ENCODE results near the gene CLBA1.
"Not testable (repeated sequence)": the region's sequence is repeated elsewhere in the genome, so short reads cannot be mapped to it uniquely, and the experiment has no call there.

Gene CLBA1

GRCh38 chr14:104947881-104948735 is 37.5 kb upstream of the CLBA1 start:
- not testable (repeated sequence) for DNase-seq

- DNase-seq: no peak
Measured at GRCh38 chr14:104948736-104949031, 36.9 kb upstream of the CLBA1 start.

GRCh38 chr14:104949406-104949955 is 36.1 kb upstream of the CLBA1 start:
- DNase-seq: not testable (repeated sequence)

GRCh38 chr14:104950021-104950420 is 35.6 kb upstream of the CLBA1 start:
- no peak for DNase-seq

- DNase-seq: not testable (repeated sequence)
Measured at GRCh38 chr14:104950701-104951100, 34.9 kb upstream of the CLBA1 start.

GRCh38 chr14:104951863-104952657 is 33.5 kb upstream of the CLBA1 start:
- not testable (repeated sequence) for DNase-seq

GRCh38 chr14:104953097-104953496 is 32.5 kb upstream of the CLBA1 start:
- no peak for DNase-seq

- DNase-seq: no peak
Measured at GRCh38 chr14:104953896-104954656, 31.5 kb upstream of the CLBA1 start.

- DNase-seq: no peak
Measured at GRCh38 chr14:104954746-104955395, 30.7 kb upstream of the CLBA1 start.

GRCh38 chr14:104955396-104955770 is 30.2 kb upstream of the CLBA1 start:
- DNase-seq: no peak

- no peak for DNase-seq
Measured at GRCh38 chr14:104956290-104956890, 29.2 kb upstream of the CLBA1 start.

GRCh38 chr14:104957146-104958113 is 28.2 kb upstream of the CLBA1 start:
- no peak for DNase-seq

- DNase-seq: no peak
Measured at GRCh38 chr14:104964546-104964945, 21.0 kb upstream of the CLBA1 start.

GRCh38 chr14:104965561-104966231 is 19.9 kb upstream of the CLBA1 start:
- DNase-seq: no peak

GRCh38 chr14:104966261-104966865 is 19.2 kb upstream of the CLBA1 start:
- no peak for DNase-seq

- DNase-seq: no peak
Measured at GRCh38 chr14:104966981-104967385, 18.6 kb upstream of the CLBA1 start.

- no peak for DNase-seq
Measured at GRCh38 chr14:104967386-104968152, 18.0 kb upstream of the CLBA1 start.

- no peak for DNase-seq
Measured at GRCh38 chr14:104968153-104968527, 17.4 kb upstream of the CLBA1 start.

Data from activated CD4-positive, alpha-beta T cell treated with anti-CD3 and anti-CD28 coated beads for 1 hour (primary cell).